ENCODE results near the gene CARNS1.
"Not testable (repeated sequence)": the region's sequence is repeated elsewhere in the genome, so short reads cannot be mapped to it uniquely, and the experiment has no call there.

- TF ChIP-seq CTCF (conservative IDR thresholded peaks at IDR 0.05); ZFX (IDR thresholded peaks at IDR 0.05): not testable (repeated sequence)
Measured at GRCh38 chr11:67402192-67402839, 13.2 kb upstream of the CARNS1 start.
